G401 (cell line): Measurements from ENCODE around the gene PATZ1. TPM values are rescaled to one million over a fixed set of nuclear protein-coding genes. Genes with fewer than 3 reads are reported as not detected.
"Not testable (repeated sequence)": the region's sequence is repeated elsewhere in the genome, so short reads cannot be mapped to it uniquely, and the experiment has no call there.

Source experiments
- DNase-seq: peaks from one replicate; pipeline ENCODE4 v3.0.0-alpha.2; 2015; ENCODE audit warnings: low spot score
- in situ Hi-C: cut with HindIII; loops from 2 replicates; pipeline ENCODE4 v1.10.0; 2016; ENCODE audit warnings: low sequenced_read_pairs, mixed read lengths
- total RNA-seq: library from RNA; depleted of rRNA; stranded (reverse); fragments of >200 nt; shearing (Covaris generic); gene quantifications from 2 replicates; pipeline ENCODE4 v1.2.3, GENCODE V29; 2014

PATZ1 gene
- total RNA-seq, 1 experiment from 2014 or later = 30.8 TPM

DNA sequence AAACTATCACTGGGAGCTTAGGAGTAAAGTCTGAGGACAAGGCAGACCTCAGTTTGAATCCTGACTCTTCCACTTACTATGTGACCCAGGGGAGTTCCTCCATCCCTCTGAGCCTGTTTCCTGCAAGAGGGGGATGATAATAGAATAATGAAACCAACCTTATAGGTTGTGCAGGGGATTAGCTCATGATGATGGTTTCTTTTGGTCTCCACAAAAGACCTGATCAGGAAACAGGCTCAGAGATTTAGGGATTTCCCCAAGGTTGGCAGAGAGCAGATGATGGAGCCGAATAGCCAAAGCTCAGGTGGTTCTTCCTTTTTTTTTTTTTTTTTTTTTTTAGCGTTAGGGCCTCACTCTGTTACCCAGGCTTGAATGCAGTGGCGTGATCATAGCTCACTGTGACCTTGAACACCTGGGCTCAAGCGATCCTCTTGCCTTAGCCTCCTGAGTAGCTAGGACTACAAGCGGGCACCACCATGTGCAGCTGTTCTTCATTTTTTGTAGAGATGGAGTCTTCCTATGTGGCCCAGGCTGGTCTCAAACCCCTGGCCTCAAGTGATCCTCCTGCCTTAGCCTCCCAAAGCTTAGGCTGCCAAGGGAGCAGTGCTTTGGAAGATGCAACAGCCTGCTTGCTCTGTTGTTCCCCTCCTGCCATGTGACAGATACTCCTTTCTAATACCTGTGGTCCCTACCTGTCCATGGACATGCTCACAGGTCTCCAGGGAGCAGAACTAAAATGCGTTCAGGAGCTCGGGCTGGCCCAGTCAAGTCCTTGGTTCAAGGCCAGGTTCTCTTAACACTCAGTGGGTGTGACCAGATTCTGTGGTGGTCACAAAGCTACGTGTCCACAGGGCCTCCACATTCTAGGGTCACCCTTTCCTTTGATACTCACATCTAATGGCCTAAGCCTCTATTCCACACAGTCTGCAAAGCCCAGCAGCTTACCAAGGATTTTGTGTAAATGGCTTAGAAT lies 22.3 kb downstream of the PATZ1 start:
- no peak for DNase-seq
- in situ Hi-C loops = no loop called here

DNA sequence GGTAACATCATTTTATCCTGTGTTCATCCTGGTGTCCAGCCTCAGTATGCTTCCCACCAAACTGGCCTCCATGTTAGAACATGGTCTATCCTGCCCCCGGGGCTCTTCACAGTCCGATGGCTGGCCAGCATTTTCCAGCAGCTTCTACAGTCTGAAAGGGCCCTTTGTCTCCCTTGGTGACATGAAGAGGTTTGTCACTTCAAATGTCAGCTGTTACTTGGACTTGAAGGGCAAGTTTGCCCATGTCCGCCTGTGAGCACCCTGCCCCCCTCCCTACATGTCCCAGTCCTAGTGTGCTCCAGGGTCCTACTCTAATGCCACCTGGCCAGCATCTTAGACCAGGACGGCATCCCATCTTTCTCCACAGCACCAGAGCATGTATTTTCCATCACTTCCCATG lies 24.7 kb downstream of the PATZ1 start:
- in situ Hi-C loops = no loop called here
- no peak for DNase-seq

DNA sequence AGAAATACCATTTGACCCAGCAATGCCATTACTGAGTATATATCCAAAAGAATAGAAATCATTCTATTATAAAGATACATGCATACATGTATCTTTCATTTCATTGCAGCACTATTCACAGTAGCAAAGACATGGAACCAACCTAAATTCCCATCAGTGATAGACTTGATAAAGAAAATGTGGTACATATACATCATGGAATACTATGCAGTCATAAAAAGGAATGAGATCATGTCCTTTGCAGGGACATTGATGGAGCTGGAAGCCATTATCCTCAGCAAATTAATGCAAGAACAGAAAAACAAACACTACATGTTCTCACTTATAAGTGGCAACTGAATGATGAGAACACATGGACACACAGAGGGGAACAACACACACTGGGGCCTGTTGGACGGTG lies 31.9 kb downstream of the PATZ1 start:
- DNase-seq, in situ Hi-C loops: not testable (repeated sequence)

DNA sequence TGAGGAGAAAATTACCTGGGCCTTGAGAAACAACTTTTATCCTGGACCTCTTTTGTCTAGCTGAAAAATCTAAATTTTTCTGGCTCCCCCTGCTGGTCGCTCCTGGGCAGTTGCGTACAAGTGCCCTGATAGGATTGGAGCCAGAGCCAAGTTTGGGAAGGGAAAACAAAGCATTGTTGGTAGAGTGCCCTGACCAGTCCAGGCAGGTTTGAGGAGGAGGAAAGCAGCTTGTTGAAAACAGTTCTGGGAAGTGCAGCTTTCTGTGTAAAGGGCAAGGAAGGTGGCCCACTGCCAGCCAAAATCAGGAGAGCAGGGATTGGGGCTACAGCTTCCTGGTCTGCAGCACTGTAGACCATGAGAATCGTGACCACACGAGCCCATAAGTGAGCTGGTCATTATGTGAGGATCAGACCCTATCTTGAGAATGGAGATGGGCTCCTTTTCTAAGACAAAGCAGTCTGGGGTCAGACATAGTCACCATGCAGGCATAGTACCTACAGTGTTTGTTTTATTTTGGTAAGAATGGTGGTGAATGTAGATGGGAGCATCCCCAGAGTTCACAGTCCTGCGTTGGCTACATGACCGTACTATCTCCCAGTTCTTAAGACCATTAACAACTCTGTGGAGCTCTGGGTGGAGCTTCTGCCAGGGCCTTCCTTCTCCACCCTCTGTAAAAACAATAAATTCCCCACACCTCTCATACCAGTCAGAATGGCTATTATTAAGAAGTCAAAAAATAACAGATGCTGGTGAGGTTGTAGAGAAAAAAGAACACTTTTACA lies 32.6 kb downstream of the PATZ1 start:
- in situ Hi-C loops = no loop called here
- DNase-seq = peak; percentile 85

DNA sequence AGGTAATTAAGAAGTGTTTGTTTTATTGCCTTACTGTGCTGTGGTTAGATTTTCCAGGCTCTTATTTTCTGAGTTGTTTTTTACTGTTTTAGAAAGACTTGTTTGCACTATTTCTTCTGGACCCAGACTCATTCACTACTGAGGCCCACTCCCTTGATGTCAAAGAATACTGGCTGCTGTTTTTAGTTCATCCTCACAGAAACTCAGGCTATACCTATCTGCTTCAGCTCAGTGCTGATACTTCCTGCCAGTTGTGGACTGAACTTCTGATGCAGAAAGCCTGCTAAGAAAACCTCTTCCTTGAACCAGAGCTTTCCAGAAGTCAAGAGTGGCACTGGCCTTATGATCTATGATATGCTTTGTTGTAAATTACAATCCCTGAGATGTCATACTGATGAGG lies 38.0 kb downstream of the PATZ1 start:
- no peak for DNase-seq
- in situ Hi-C loops = no loop called here

DNA sequence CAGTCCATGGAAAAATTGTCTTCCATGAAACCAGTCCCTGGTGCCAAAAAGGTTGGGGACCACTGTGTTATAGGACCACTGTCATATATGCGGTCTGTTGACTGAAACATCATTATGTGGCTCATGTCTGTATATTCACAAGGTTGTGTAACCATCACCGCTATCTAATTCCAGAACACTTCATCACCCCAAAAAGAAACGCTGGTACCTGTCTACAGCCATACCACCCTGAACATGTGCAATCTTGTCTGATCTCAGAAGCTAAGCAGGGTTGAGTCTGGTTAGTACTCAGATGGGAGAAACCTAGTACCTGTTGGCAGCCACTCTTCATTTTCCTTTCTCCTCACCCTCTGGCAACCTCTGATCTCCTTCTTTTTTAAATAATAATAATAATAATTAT lies 41.0 kb downstream of the PATZ1 start:
- DNase-seq = no peak
- in situ Hi-C loops = no loop called here

DNA sequence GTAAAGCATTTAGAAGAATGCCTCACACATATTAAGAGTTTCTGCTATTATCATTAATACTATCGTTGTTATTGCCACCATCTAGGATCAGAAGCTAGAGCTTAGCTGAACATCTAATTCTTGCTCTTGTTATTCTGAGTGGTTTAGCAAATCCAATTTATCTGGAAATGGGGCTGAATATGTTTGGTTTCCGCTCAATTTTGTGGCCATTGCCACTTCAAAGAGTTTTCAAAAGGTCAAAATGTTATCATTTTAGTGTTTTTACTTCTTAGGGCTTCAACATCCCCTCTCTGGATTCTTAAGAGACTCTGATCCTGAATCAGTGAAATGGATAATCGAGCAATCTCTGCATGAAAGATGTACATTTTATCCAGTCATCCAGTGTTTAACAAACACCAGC lies 43.6 kb downstream of the PATZ1 start:
- in situ Hi-C loops = no loop called here
- DNase-seq = no peak

DNA sequence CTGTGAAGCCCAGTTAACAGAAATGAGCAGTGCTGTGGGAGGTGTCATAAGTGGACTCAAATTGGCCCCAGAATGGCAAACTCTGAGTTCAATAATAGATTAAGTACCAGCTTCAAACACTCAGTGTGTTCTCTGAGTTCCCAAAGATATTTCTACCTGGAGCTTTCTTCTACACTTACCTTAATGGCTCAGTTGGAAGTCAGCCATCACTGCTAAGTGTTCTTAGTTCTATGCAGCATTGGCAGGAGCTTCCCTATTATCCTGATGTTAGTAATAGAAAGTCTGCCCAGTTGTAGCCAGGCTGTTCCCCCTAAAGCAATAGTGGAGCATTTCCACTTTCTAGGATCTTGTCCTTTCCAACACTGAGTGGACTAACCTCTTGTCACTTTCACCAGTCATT lies 44.1 kb downstream of the PATZ1 start:
- in situ Hi-C loops = no loop called here
- no peak for DNase-seq

DNA sequence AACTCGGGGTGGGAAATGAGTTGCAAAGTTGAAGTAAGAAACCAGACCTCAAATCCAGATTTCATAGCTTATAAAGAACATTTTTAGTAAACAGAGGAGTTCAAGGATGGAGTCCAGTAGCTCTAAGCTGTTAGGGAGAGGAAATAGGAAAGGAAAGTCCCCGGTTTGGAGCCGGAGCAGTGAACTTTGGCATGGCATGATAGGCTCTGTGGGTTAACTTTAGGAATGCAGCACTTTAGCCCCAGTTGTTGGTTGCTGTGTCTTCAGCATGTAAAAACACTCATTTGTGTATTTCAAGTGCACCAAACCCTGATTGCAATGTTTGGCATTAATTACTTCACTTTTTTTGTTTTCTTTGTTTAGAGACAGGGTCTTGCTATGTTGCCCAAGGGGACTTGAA lies 45.2 kb downstream of the PATZ1 start:
- in situ Hi-C loops = no loop called here
- DNase-seq = no peak

DNA sequence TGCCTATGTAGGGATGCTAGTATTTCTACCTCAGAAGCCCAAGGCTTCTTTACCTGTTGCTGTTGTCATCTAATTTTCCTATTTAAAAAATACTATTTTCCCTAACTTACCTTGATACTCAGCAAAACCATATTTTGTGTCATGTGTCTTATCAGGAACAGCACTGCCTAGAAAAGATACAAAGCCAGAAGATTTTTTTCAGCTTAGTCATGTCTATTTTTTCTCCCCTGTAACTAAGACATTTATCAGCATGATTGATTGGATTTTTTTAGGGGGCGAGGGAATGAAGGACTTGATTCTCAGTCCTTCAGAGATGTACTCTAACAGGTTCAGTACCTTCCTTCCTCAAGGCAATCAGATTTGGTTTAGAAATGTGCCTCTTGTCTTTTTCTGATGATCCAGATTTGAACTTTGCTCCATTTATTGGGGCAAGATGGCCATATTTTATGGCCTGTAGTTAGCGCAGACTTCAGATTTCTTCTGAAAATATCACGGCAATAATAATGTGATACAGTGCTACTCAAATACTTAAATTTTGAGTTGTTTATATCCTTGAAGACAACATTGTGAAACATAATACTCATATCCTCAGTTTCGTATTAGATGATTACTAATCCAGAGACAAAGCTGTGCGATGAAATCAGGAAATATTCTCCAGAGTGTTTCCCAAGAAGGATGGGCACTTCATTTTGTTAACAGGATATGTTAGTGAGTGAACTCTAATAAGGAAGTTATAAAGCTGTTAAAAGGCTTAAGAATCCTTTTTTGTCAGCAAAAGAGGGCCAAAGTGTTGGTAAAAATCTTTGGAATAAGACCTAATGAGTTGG lies 50.1 kb downstream of the PATZ1 start:
- DNase-seq = no peak
- in situ Hi-C loops = loop anchor here (5.0 kb wide), 1 partner anchor 36 kb away; no protein-coding TSS in a partner anchor

DNA sequence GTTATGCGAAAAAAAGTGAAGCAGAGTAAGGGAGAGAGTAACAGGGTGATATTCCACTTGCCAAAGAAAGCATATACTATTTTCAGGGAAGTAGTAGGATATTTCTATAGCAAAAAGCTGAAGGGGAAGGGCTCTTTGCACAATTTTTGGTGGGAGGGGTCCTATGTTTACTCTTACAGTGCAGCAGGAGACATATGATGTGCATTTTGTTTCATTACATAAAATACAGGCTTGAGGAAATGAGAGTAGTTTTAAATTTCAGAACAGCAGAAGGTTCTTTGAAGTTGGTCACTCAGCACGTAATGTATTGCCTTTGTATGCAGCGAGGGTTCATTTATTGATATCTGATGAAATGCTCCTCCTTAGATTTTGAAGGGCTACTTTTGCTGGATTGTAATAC lies 50.8 kb downstream of the PATZ1 start:
- DNase-seq = no peak
- in situ Hi-C loops = loop anchor here (5.0 kb wide), 1 partner anchor 37 kb away; no protein-coding TSS in a partner anchor

DNA sequence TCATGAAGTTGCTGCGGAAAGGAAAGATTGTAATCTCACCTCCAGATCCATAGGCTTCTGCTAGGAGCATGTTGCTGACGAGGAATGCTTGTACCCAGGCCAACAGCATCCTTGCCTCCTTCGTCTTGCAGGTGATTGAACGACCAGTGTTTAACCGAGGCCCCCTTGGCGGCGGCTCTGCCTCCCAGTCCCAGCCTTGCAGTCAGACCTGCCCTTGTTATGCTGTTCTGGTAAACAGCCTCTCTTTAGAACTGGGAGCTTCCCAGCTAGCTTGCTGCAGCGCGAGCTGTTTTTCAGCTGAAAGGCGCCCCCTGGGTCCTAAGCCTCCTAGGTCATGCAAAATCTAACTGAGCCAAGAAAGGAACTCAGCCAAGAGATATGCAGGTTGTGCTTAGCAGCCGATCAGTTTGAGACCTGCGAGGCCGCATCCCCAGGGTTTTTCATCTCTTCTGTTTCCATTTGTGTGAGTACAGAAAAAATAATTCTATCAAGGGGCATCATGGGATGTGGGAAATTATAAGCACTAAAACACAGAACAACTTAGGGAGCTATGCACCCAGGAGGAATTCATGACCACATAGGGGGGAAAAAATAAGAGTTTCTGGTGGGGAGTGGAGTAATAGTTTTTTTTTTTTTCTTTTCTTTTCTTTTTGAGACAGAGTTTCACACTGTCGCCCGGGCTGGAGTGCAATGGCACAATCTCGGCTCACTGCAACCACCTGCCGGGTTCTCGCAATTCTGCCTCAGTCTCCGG lies 53.7 kb downstream of the PATZ1 start, which contains the start of gene PIK3IP1:
PIK3IP1 (minus strand) TSS at position 253 of the 754 bp plus-strand sequence; CDS start at position 109, 144 bp downstream.
- DNase-seq = peak; percentile 98
- in situ Hi-C loops = no loop called here

DNA sequence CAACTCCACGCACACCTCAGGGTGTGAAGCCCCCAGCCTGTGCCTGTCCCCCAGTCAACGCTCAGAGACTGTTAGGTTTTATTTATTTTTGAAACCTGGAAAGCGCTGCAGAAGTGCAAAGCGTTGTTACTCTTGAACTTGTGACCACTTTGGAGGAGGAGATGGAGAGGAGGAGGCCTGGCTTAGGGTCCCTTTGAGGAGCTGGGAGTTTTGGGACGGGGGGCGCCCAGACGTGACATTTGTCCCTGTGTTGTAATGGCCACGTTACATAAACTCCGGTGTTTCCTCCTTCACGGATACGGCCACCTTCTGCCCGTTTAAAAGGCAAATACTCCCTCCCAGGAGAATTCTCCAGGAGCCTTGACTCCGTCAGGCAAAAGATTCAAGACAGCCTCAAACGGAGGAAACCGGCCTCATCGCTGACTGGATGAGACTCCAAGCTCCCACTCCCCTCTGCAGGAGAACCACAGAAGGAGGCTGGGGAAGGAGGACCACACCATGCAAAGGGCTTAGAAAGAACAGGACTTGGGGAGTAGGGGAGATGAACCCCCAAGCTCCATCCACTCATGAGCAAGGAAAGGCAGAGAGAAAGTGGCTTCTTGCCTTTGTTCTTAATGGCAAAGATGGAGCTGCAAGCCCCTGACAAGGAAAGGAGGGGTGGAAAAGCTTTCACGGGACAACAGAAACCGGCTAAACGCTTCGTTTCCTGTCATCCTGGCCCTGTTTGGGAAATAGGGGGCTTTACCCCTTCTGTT lies 54.5 kb downstream of the PATZ1 start:
- in situ Hi-C loops = no loop called here
- peak; percentile 65 for DNase-seq

DNA sequence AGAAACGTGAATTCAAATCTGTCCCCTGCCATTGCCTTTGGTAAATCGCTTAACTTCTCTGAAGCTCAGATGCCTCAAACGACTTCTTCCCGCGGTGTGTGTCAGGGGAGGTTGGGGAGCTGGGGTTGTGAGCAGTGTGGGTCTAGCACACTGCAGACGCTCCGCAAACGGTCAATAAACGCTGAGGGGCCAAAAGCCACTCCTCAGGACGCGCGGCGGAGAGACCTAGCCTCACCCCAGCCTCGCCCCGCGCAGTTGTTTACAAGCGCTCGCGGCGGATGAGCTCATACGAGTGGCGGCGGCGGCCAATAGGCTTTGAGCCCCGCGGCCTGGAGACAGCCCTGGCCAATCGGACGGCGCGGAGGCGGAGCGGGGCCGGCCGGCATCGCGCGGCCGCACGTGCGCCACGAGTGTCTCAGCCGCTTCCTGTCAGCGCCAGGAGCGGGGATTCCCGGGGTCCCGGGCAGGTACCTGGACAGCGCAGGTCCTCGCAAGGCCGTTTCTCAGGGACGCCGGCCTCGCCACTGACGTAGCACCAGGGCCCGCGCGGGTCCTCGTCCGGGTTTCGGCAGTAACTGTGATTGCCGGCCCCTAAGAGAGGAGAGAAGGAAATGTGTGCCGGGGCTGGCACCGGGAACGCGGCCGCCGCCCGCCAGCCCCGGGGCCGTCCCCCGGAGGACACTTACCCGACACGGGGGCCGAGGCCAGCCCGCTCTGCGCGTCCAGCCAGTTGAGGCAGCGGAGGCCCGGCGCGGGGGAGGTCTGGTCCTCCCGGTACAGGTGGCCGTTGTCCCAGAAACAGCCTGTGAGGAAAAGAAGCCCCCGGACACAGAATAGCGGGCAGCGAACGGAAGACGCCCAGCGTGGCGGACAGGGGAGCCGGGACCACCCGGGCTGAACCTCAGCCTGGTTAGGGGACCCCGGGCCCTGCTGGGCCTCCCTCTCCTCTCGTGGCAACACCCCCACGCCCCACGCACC lies 55.4 kb downstream of the PATZ1 start:
- in situ Hi-C loops = no loop called here
- peak; percentile 93 for DNase-seq

DNA sequence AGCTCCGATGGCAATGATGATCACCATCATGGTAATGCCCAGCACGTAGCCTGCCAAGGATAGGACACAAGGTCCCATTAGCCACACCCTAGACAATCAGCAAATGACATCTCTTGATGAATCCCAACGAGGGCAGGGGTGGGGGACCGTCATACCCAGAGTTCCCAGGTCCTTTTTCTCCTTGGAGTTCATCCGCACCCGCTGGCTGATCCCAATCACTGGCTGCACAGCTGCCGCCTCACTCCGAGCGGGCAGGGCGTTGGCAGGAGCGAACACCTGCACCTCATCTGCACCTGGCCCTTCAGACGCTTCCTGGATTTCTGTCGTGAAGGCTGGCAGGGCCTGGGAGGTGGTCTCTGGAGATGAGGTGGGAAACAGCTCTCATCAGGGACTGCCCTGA lies 56.8 kb downstream of the PATZ1 start:
- in situ Hi-C loops = no loop called here
- DNase-seq = no peak

DNA sequence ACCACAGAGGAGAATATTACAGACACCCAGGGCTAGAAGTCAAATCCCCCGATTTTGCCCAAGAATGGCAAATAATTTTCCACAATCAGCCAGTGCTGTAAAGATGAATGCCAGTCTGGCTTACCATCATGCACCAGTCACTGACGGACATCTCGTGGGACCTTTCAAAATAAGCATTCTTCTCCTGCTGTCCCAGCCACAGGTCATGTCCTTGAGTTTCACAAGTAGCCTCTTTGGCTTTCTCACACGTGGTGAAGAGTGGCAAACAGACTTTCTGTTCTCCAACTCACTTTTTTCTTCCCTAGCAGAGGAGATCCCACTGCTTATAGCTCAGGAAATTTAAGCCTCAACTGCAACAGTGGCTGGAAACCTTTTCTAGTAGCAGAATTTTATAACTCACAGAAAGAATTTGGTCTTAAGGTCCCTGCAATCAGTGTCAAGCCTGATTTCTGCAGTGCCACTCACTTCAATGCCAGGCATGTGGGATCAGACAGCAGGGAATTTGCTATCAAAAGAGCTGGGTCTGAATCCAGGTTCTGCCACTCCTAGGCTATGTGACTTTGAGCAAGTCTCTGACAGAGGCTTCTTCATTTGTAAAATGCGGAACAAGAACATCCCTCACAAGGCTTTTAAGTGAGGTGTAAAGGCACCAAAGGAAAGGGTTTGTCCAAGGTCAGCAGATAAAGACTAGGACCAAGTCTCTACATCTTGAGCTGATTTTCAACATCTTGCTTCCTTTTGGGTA lies 57.5 kb downstream of the PATZ1 start:
- in situ Hi-C loops = no loop called here

More for the DNA sequence above, 57.5 kb downstream of the PATZ1 start:
- DNase-seq = no peak
